GM19240 (cell line): ENCODE measurements around the gene PLCD1.
"Not testable (repeated sequence)": the region's sequence is repeated elsewhere in the genome, so short reads cannot be mapped to it uniquely, and the experiment has no call there.

Experiments used
- DNase-seq: peaks from one replicate; pipeline ENCODE4 v3.0.0; 2011; ENCODE audit warnings: low spot score; ENCODE audit not compliant: insufficient read length

The PLCD1 gene

DNA sequence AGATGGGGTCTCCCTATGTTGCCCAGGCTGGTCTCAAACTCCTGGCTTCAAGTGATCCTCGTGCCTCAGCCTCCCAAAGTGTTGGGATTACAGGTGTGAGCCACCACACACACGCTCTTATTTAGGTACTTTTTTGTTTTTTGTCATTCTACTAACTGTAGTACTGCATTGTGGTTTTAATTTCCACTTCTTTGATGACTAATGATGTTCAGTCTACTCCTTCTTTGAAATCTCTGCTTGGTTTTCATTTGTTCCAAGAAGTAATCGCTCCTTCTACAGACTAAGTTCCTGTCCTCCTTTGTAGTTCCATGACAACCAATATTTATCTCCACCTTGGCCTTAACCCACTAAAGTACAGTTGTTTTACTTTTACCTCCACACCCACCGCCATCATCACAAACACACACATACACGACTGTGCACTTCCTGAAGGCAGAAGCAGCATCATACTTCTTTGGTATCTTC, 9.0 kb upstream of the PLCD1 start:
- DNase-seq, result no peak

DNA sequence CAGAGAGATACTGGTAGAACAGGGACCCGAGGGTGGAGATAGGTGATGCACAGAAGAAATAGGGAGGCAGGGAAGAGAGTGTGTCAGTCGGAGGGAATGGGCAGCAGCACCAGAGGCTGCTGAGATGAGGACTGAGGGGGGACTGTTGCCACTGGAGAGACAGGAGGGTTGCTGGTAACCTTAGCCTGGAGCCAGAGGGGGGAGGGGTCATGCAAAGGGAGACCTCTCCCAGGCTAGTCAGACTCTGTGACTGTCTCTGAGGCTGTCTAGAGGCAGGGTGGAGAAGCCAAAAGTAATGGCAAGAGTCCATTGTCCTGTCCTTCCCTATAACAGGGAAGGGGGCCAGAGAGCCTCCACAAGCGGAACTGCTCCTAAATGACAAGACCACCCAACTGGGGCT, 7.5 kb upstream of the PLCD1 start:
- DNase-seq, result no peak

DNA sequence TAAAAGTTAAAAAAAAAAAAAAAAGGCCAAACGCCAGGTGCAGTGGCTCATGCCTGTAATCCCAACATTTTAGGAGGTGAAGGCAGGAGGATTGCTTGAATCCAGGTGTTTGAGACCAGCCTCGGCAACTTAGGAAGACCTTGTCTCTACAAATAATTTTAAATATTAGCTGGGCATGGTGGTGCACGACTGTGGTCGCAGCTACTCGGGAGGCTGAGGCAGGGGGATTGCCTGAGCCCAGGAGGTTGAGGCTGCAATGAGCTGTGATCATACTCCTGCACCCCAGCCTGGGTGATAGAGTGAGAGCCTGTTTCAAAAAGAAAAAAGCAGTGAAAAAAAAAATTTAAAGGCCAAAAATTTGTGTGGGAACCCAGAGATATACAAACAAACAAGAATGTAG, 6.8 kb upstream of the PLCD1 start:
- DNase-seq, result no peak

DNA sequence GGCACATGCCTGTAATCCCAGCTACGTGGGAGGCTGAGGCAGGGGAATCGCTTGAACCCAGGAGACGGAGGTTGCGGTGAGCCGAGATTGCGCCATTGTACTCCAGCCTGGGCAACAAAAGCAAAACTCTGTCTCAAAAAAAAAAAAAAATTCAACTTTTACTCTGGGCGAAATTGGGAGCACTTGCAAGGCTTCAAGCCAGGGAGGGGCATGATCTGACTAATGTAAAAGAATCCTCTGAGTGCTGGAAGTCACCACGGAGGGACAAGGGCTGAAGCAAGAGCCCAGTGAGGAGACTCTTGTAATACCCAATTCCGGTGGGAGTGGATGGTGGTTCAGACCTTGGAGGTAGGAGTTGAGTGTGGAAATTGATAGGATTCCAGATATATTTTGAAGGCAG, 4.9 kb upstream of the PLCD1 start:
- not testable (repeated sequence) for DNase-seq

DNA sequence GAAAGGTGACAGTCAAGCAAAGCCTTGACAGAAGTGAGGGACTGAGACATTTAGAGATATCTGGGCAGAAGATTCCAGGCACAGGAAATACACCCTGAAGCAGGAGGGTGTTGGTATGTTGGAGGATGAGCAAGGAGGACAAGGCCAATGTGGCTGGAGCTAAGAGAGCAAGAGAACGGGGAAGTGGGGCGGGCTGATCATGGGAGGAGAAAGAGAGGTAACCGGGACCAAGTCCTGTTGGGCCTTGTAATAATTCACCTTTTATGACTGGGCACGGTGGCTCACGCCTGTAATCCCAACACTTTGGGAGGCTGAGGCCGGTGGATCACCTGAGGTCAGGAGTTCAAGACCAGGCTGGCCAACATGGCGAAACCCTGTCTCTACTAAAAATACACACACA, 4.1 kb upstream of the PLCD1 start:
- not testable (repeated sequence) for DNase-seq

DNA sequence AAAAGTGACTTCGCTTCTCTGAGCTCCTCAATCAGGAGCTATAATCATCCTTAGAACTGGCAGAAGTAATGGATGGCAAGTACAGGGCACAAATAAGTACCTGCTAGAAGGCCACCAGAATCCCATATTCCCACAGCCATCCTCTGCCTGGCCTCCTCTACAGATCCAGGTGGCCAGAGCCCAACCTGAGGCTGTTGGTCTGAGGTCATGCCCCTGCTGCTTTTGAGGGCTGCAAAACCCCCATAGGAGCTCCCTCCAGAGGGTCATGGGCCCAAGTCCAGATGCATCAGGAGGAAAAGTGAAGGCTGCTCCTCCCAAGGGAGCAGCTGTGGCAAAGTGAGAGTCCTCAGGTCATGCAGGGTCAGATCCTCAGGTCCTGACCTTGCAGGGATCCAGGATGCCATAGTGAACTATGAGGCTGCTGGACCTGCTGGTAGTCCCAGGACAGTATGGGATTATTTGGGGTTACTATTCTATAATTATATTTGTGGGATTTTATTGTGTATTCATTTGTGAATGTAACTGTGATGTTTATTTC, 3.0 kb upstream of the PLCD1 start:
- DNase-seq, result no peak

DNA sequence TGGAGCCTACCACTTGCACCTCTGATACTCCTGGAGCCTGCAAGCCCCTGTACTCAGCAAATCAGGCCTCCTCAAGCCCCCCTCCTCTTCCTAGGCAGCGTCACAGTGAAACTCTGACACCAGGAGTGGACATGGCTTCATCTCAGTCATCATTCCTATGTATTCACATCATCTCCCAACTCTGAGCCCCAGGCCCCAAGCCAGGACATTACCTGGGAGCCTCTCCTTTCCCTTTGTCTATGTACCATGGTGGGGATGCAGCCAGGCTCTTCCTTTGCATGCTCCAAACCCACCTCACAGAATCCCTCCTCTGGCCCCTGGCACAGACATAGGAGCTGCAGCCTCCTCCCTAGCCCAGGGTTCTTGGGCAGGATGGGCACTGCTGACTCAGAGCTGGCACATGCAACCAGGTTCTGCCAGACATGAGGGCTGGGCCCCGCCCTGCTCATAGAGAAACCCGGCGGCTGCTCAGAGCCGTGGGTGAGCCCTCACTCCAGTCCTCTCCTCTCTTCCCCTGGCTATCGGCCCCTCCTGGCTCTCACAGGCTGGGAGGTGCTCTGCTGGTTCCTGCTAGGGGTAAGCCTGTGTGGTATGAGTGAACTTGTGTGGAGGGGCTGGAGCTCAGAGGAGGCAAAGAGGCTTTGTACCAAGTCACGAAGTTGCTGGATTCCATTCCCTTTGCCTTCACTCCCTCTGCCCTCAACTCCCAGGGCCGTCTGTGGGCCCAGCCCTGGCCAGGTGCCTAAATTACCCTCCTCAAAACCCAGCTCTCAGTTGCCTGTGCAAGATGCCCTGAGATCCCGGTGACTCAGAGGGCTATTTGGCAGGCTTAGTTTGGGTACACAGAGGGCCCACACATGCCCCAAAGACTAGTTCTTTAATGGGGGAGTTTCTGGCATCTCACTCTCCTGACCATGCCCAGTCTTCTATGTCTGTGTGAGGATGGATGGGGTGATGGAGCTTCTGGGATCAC, 1.9 kb upstream of the PLCD1 start:
- DNase-seq, result no peak

DNA sequence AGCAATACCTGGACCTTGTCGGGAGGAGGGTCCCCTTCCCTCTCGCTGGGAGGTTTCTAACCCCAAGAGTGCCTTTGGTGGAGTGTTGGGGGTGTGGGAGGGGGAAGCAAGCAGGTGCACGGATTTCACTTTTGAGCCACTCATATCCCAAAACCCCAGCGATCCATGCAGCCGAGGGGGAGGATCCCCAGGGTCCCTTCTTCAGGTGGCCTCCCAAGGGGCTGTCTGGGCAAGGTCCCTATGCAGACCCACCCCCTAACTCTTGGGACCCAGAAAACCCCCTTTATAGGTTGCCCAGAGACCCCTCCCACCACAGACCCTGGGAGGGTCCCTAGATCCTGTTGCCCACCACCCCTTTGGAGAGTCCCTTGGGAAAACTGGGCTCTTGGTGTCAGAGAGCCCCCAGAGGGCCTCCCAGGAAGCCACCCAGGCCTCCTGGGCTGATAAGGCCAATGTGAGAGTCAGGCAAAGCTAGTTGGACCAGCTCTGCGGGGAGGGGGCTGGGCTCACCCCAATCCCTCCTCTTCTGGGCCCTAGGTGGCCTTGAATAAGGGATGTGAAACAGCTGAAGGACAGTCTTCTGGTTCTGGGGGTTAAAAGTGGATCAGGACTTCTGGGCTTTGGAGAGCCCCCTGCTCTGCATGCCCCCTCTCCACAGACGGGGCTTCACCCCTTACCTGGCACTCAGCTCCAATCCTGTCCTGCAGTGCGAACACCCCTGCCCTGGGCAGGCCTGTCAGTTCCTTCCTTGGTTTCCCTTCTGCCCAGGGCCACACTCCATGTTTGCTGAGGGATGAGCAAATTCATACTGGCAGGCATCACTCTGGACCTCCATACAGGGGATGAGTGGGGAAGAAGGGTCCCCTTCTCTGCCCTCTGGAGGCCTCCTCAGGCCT, 932 bp upstream of the PLCD1 start:
- DNase-seq, result no peak

DNA sequence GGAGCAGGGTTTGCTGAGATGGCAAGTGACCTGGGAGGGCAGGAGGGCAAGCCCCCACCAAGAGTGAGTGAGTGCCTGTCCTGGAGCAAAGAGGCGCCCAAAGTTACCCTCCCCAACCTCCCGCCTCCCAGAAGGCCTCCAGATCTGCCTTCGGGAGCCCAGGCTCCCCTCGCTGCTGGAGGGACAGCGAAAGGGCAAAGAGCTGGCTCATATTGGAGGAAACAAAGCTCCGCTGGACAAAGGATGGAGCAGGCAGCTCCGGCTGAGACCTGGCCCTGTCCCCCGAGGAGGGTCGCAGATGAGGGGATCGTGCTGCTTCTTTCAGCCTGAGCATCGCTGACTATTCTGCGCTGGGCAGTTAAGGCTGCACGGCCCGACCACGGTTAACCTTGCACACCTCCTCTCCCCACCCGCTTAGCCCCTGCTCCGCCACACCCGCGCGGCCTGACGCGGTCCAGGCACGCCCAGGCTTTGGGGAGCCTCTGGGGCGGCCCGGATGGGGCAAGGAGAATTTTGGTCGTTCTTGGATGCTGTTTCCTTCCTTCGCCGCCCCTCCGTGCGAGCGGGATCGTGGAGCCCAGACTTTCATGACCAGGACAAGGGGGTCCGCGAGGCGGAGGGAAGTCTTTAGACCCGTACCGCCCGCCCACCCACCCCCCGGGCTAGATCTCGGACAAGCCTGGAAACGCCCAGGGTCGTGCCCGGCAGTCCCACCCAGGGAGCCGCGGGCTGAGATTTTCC, 651 bp downstream of the PLCD1 start:
- no peak for DNase-seq

DNA sequence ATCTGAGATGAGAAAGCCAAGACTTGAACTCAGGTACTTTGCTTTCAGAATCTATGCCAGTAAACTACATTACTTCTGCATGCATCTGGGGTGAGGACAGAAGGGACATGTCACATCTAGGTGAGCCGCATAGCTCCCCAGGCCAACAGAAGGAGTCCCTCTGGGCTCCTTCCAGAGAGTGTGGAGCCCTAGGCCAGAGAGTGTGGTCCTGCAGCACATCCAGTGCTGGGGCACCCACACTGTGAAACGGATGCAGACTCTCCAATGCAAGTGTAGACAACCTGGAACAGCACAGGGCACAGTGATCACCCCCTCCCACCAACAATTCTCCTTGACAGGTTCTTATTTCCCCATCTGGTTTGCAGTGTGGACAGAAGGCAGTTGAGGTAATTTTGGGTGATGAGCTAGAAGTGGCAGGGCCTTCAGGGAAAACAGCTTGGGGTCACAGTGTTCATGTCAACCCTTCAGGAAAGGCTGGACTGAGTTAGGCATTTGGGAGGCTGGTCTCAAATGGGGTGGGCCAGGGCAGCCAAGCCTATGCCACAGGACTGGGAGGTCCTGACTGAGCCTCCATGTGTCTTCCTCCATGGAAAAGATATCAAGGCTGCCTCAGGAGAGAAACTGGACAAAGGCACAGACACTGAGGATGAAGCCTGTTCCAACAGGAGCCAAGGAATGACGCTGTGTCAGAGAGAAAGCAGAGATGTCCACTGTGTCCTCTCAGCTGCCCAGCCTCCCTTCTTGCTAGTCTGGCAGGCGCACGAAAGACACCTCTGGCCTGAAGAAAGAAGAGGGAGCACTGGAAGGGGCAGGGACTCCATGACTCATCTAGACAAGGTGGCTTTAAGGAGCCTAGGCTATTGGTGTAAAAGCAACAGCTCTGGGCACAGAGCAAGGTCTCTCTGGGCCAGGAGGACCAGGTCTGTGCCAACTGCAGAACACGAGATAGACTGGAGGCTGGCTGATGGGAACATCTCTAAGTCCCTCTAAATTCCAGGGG, 1.7 kb downstream of the PLCD1 start:
- no peak for DNase-seq

DNA sequence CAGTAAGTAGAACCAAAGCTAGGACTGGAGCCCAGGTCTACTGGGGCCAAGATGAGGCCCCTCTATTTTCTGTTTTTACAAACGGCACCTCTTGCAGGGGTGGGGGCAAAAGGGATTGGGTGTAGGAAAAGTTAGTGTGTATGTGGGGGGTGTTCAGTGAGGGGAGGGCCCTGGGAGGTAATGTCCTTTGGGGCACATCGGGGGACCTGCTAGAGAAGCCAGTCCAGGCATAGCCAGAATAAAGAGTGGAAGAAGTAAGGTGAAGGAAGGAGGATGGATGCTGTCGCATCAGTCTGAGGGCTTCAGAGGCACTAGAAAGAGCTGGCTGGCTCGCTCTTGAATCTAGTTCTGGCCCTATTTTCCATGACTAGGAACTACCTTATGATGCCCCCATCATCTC, 2.6 kb downstream of the PLCD1 start:
- DNase-seq, result no peak

DNA sequence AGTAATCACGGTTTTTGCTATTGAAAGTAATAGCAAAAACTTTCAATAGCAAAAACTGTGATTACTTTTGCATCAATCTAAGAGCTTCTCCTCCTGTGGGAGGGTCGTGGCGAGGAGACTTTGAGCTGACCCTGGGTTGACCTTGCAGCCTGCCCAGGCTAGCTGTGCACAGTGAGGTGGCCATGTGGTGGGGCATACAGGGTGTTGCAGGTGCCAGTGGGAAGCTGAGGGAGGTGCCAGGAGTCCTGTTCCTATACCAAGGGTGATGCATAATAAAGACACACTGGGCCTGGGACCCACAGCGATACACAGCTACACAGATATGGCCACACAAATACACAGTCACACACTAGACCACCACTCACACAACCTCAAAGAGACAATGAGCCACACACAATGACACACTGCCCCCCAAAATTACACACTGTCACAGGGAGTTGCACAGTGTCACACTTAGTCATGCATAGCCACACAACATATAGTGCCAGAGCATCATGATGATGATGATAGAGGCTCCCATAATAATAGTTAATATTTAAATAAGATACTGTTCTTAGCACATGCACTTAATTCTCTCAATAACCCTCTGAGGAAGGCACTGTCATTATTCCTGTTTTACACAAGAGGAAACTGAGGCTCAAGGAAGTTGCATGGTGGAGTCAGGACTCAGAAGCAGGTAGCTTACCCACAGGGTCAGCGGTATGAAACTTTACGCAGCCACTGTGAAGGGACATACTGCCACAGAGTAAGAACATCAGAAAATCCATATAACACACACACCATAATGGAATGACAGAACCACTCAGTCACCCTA, 6.3 kb downstream of the PLCD1 start:
- DNase-seq, result no peak

DNA sequence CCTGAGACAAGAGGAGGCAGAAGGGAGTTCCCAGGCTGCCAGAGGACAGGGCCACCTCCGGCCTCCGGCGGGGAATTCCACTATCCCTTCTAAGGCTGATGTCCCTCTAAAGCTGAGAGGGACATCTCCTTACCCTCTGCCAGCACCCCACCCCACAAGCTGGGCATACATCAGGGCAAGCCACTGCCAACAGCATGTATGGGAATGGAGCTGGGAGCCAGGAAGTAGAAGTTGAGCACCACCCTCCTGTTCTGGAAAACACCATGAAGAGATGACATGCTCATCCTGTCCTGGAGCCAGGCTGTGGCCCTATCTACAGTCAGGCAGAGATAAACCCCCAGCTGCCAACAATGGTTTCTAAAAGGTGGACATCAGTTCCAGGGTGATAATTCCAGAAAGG, 7.1 kb downstream of the PLCD1 start:
- no peak for DNase-seq

DNA sequence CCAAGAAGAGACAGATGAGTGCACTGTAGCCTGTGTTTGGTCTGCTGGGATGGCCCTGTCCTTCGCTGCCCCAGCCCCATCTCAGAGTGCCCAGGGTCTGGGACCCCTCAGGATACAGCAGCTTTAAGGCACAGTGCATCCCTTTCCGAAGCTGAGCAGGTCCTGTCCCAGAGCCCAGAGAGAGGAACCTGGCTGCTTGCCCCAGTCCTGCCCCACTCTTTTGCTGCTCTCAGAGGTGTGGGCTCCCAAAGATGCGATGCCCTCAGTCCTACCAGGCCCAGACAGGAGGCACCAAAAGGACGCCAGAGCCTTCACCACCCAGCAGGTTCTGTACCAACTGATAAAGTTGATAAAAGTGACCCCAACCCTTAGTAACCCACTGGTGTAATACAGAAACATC, 8.2 kb downstream of the PLCD1 start:
- DNase-seq, result no peak

DNA sequence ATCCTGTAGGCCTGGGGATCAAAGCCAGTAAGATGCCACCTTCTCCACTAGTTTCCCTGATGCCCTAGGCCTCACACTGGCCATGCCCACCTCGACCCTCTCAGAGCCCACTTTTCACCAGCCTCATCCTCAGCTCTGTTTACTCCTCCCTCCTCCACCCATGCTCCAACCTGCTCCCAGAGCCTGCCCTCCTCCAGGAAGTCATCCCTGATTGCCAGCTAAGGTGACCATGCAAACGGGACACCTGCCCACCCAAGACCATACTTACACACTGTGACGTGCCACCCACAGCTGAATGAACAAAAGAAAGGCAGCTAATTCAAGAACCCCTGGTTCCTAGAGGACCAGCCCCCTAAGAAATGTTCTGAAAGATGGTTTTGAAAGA, 9.1 kb downstream of the PLCD1 start:
- no peak for DNase-seq

DNA sequence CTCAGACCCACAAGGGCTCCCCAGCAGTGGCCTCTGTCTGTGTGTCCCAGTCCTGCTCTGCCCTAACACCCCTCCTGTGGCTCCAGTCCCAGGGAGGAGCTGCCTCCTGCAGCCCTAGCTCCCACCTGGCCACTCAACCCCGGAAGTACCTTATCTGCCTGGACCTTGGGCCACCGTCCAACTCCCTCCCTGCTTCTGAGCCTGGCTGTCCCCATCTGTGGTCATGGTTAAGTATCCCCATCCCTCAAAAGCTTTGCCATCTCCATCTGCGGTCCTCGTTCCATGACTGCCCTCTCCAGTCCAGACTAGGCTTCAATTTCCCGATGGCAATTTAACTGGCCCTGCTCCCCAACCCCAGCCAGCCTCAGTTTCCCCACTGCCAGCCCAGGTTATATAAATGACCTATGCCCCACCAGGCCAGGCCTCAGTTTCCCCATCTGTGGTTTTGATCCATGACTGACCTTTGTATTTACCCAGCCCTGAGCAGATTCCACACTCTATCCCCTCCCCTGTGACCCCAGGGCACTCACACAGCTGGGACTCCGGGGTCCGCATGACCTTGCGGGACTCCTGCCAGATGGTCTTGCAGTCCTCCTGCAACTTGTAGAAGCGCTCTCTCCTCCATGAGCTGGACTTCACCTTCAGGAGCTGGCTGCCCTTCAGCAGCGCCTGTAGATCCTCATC, 9.6 kb downstream of the PLCD1 start:
- no peak for DNase-seq

DNA sequence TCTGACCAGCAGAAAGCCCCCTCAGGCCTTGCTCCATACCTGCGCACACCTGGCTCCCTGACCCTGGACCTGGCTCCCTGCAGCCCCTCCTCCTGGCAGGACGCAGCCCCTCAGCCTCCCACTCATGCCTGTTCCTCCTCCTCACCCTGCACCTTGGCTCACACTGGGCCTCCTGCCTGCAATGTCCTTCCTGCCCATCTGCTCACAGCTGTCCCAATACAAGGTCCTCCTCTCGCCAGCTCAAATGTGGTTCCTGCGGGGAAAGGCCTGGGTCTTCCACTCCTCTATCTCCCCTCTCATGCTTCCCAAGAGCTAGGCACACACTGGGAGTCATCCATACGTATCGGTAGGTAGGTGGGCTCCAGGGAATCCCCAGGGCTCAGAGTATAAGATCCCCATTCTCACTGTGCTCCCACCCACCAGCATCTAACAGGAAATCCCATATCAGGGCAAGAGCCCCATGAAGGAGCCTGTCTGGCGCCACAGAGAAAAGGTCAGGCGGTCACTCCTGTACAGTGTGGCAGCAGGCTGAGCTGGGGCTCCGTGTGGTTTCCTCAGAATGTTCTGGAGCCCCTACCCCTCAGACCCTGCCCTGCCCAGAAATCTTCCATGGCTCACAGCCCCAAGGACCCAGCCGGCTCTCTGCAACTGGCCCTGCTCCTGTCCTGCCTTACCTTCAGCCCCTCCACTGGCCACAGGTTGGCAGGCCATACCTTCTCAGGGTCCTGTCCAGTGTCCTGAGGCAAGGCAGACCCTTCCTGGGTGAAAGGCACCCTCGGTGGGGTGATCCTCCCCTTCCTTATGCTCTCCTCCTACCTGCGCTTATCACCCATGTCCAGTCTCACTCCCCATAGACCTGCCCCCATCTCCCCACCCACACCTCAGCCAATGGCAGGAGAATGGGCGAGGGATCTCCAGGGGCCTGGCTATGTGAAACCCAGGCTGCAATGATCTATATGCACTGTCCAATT, 10.9 kb downstream of the PLCD1 start:
- no peak for DNase-seq
